GM21737 (cell line): ENCODE measurements around the gene RALY.

Source experiments
- ATAC-seq: cut with Tn5 transposase; IDR thresholded peaks from one replicate; pipeline ENCODE4 v1.9.1; 2021; ENCODE audit warnings: mild to moderate bottlenecking, moderate library complexity; ENCODE audit not compliant: unreplicated experiment

RALY gene

GRCh38 chr20:33985830-33986229 is 7.9 kb upstream of the RALY start:
- ATAC-seq: no peak

- no peak for ATAC-seq
These were observed 7.0 kb upstream of the RALY start for GRCh38 chr20:33986560-33987216.

- ATAC-seq: no peak
These were observed 3.6 kb upstream of the RALY start for GRCh38 chr20:33990075-33990474.

- ATAC-seq: no peak
These were observed 2.2 kb upstream of the RALY start for GRCh38 chr20:33991502-33991901.

GRCh38 chr20:33992145-33992922 is 1.4 kb upstream of the RALY start:
- ATAC-seq: no peak

- peak; percentile 79 for ATAC-seq
These were observed 662 bp upstream of the RALY start for GRCh38 chr20:33992923-33993575.

GRCh38 chr20:33994222-33994913 is 657 bp downstream of the RALY start:
- peak; percentile 28 for ATAC-seq

- no peak for ATAC-seq
These were observed 1.5 kb downstream of the RALY start for GRCh38 chr20:33995053-33995831.

GRCh38 chr20:33999025-33999649 is 5.4 kb downstream of the RALY start:
- no peak for ATAC-seq

- no peak for ATAC-seq
These were observed 7.7 kb downstream of the RALY start for GRCh38 chr20:34001378-34001777.

GRCh38 chr20:34004227-34004626 is 10.5 kb downstream of the RALY start:
- ATAC-seq: no peak

- ATAC-seq: no peak
These were observed 11.2 kb downstream of the RALY start for GRCh38 chr20:34004790-34005457.

- ATAC-seq: no peak
These were observed 12.9 kb downstream of the RALY start for GRCh38 chr20:34006619-34007018.

- ATAC-seq: no peak
These were observed 14.8 kb downstream of the RALY start for GRCh38 chr20:34008477-34008876.

- no peak for ATAC-seq
These were observed 16.8 kb downstream of the RALY start for GRCh38 chr20:34010405-34010931.

- ATAC-seq: no peak
These were observed 17.6 kb downstream of the RALY start for GRCh38 chr20:34011275-34011674.

GRCh38 chr20:34012330-34012729 is 18.6 kb downstream of the RALY start:
- no peak for ATAC-seq

GRCh38 chr20:34012735-34013134 is 19.0 kb downstream of the RALY start:
- no peak for ATAC-seq

GRCh38 chr20:34013554-34013953 is 19.8 kb downstream of the RALY start:
- ATAC-seq: no peak
